Tracheal epithelial cell (primary cell): Measurements from ENCODE around the gene KCTD15. TPM values are rescaled to one million over a fixed set of nuclear protein-coding genes. Genes with fewer than 3 reads are reported as not detected.

Source experiments
- total RNA-seq: library from RNA; depleted of rRNA; stranded (reverse); fragments of >200 nt; gene quantifications from 2 replicates; pipeline ENCODE4 v1.2.1, GENCODE V29; 2014

Gene KCTD15
- 69.9 and 87.6 TPM in 2 replicates for total RNA-seq

GRCh38 chr19:33796164-33796875, at the start of gene KCTD15:
KCTD15 (plus strand) TSS chr19:33796870; CDS start chr19:33800455, 3,585 bp downstream.

Other genes starting within 250 kb of the KCTD15 start
- gene CHST8, start 174.9 kb upstream of the KCTD15 start, total RNA-seq = 0.43 TPM in 1 of 2 replicates, not detected in the other